GM23338 (cell line): ENCODE data around the gene CDC14A. TPM values are rescaled to one million over a fixed set of nuclear protein-coding genes. Genes with fewer than 3 reads are reported as not detected.

ENCODE experiments used
- CREB1 ChIP-seq: fragments of 250-450 bp; sonication (Bioruptor Pico); IDR thresholded peaks from 2 replicates; pipeline ENCODE4 v1.5.0; 2020; ENCODE audit warnings: low read depth, mild to moderate bottlenecking, moderate library complexity
- EZH2phosphoT487 ChIP-seq: fragments of 200-600 bp; sonication (generic); IDR thresholded peaks from one replicate; pipeline ENCODE4 v1.8.1; 2018; ENCODE audit warnings: antibody characterized with exemption; ENCODE audit not compliant: unreplicated experiment
- NANOG ChIP-seq: IDR thresholded peaks from 2 replicates; pipeline ENCODE4 v1.6.1; 2016; ENCODE audit warnings: antibody characterized with exemption, borderline replicate concordance
- STAT1 ChIP-seq: IDR thresholded peaks from one replicate; pipeline ENCODE4 v1.6.1; 2016; ENCODE audit warnings: antibody characterized with exemption; ENCODE audit not compliant: unreplicated experiment
- ZNF114 ChIP-seq: fragments of 250-450 bp; sonication (Bioruptor Pico); IDR thresholded peaks from 2 replicates; pipeline ENCODE4 v1.5.0; 2020; ENCODE audit warnings: mild to moderate bottlenecking, moderate library complexity
- ZNF331 ChIP-seq: fragments of 250-450 bp; sonication (Bioruptor Pico); IDR thresholded peaks from 2 replicates; pipeline ENCODE4 v1.5.0; 2020; ENCODE audit warnings: low read depth, mild to moderate bottlenecking, moderate library complexity
- polyA plus RNA-seq: library from polyadenylated mRNA; unstranded; fragments of >200 nt; fragmentation: Nextera tagmentation; extraction: Ambion mirVana; gene quantifications from 2 replicates; pipeline ENCODE4 v1.2.1, GENCODE V29; 2016
- total RNA-seq: library from RNA; depleted of rRNA; stranded (reverse); fragments of >200 nt; shearing (Covaris generic); gene quantifications from 2 replicates; pipeline ENCODE4 v1.2.3, GENCODE V29; 2014
- TF ChIP-seq, protein P1 (sequence below): fragments of 250-450 bp; sonication (Bioruptor Pico); IDR thresholded peaks from 2 replicates; pipeline ENCODE4 v1.5.0; 2020; ENCODE audit warnings: mild to moderate bottlenecking, moderate library complexity
- TF ChIP-seq, protein P2 (sequence below), 2 experiments: fragments of 200-600 bp in 1 of 2; sonication (generic) in 1 of 2; conservative IDR thresholded peaks; 2 replicates each; pipeline versions ENCODE4 v1.5.1 to v1.6.1; 2016 to 2017; ENCODE audit warnings: antibody characterized with exemption in 2 of 2, low read depth in 2 of 2, mild to moderate bottlenecking in 2 of 2, moderate library complexity in 1 of 2

CDC14A gene
- total and polyA plus RNA-seq, 2 experiments from 2014 or later = 11.1 to 20.8 TPM

DNA sequence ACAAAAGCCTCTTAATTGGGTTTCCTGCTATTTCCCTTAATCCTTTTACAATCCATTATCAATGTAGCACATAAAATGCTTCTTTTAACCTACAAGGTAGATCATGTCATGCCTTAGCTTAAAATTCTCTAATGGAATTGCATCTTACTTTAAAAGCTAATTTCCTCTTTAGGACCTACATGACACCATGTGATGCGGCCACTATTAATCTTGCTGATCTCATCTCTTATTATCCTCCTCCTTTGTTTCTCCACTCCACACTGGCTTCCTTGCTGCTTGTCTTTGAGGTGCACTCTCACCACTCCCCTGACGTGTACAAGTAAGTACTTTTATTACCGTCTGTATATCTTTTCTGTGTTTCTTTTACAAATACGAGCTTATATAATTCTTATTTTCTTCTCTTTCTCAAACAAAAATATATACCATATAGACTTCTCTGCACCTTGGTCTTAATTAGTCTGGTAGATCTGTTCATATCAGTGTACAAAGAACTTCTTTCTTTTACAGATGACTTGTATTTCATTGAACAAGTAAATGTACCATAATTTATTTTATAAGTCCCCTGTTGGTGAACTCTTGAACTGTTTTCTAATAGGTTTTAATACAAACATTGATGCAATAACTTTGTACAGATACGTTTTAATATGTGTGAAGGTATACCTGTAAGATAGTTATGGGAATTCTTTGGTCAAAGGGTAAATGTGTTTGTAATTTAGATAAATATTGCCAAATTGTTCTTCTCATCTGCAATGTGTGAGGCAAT lies 213.8 kb downstream of the CDC14A start (continued):
- TF ChIP-seq, protein P1, sequence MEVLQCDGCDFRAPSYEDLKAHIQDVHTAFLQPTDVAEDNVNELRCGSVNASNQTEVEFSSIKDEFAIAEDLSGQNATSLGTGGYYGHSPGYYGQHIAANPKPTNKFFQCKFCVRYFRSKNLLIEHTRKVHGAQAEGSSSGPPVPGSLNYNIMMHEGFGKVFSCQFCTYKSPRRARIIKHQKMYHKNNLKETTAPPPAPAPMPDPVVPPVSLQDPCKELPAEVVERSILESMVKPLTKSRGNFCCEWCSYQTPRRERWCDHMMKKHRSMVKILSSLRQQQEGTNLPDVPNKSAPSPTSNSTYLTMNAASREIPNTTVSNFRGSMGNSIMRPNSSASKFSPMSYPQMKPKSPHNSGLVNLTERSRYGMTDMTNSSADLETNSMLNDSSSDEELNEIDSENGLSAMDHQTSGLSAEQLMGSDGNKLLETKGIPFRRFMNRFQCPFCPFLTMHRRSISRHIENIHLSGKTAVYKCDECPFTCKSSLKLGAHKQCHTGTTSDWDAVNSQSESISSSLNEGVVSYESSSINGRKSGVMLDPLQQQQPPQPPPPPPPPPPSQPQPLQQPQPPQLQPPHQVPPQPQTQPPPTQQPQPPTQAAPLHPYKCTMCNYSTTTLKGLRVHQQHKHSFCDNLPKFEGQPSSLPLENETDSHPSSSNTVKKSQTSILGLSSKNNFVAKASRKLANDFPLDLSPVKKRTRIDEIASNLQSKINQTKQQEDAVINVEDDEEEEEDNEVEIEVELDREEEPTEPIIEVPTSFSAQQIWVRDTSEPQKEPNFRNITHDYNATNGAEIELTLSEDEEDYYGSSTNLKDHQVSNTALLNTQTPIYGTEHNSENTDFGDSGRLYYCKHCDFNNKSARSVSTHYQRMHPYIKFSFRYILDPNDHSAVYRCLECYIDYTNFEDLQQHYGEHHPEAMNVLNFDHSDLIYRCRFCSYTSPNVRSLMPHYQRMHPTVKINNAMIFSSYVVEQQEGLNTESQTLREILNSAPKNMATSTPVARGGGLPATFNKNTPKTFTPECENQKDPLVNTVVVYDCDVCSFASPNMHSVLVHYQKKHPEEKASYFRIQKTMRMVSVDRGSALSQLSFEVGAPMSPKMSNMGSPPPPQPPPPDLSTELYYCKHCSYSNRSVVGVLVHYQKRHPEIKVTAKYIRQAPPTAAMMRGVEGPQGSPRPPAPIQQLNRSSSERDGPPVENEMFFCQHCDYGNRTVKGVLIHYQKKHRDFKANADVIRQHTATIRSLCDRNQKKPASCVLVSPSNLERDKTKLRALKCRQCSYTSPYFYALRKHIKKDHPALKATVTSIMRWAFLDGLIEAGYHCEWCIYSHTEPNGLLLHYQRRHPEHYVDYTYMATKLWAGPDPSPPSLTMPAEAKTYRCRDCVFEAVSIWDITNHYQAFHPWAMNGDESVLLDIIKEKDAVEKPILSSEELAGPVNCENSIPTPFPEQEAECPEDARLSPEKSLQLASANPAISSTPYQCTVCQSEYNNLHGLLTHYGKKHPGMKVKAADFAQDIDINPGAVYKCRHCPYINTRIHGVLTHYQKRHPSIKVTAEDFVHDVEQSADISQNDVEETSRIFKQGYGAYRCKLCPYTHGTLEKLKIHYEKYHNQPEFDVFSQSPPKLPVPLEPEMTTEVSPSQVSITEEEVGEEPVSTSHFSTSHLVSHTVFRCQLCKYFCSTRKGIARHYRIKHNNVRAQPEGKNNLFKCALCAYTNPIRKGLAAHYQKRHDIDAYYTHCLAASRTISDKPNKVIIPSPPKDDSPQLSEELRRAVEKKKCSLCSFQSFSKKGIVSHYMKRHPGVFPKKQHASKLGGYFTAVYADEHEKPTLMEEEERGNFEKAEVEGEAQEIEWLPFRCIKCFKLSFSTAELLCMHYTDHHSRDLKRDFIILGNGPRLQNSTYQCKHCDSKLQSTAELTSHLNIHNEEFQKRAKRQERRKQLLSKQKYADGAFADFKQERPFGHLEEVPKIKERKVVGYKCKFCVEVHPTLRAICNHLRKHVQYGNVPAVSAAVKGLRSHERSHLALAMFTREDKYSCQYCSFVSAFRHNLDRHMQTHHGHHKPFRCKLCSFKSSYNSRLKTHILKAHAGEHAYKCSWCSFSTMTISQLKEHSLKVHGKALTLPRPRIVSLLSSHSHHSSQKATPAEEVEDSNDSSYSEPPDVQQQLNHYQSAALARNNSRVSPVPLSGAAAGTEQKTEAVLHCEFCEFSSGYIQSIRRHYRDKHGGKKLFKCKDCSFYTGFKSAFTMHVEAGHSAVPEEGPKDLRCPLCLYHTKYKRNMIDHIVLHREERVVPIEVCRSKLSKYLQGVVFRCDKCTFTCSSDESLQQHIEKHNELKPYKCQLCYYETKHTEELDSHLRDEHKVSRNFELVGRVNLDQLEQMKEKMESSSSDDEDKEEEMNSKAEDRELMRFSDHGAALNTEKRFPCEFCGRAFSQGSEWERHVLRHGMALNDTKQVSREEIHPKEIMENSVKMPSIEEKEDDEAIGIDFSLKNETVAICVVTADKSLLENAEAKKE (CRISPR knock-in tag) = no peak
- no peak for TF ChIP-seq NANOG
- no peak for TF ChIP-seq CREB1 (CRISPR knock-in tag)
- no peak for TF ChIP-seq ZNF331 (CRISPR knock-in tag)
- no peak for TF ChIP-seq ZNF114 (CRISPR knock-in tag)
- no peak for TF ChIP-seq EZH2phosphoT487
- TF ChIP-seq STAT1 = no peak
- TF ChIP-seq, protein P2, sequence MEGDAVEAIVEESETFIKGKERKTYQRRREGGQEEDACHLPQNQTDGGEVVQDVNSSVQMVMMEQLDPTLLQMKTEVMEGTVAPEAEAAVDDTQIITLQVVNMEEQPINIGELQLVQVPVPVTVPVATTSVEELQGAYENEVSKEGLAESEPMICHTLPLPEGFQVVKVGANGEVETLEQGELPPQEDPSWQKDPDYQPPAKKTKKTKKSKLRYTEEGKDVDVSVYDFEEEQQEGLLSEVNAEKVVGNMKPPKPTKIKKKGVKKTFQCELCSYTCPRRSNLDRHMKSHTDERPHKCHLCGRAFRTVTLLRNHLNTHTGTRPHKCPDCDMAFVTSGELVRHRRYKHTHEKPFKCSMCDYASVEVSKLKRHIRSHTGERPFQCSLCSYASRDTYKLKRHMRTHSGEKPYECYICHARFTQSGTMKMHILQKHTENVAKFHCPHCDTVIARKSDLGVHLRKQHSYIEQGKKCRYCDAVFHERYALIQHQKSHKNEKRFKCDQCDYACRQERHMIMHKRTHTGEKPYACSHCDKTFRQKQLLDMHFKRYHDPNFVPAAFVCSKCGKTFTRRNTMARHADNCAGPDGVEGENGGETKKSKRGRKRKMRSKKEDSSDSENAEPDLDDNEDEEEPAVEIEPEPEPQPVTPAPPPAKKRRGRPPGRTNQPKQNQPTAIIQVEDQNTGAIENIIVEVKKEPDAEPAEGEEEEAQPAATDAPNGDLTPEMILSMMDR (conservative IDR thresholded peaks at IDR 0.05; ENCODE audit: low read depth in 2 of 2) = no peak
